ENCODE results near the gene CCL3. TPM values are rescaled to one million over a fixed set of nuclear protein-coding genes. Genes with fewer than 3 reads are reported as not detected.
"Not testable (repeated sequence)": the region's sequence is repeated elsewhere in the genome, so short reads cannot be mapped to it uniquely, and the experiment has no call there.

Gene CCL3
- total RNA-seq, 1 donor from 2014 or later: 2.9 TPM

- H3K9me3 ChIP-seq: no peaks in the 10 kb centered on the region
- H3K36me3 ChIP-seq: no peaks in the 10 kb centered on the region
- intact Hi-C loops (cut with DNase I): no loop called here
- no peak for TF ChIP-seq POLR2A (IDR thresholded peaks at IDR 0.05)
- no peak for TF ChIP-seq CTCF (IDR thresholded peaks at IDR 0.05)
- no peak for TF ChIP-seq POLR2AphosphoS5 (IDR thresholded peaks at IDR 0.05; ENCODE audit: insufficient read depth in 1 of 2, low read depth in 1 of 2)
- DNase-seq (ENCODE audit: extremely low spot score in 2 of 2): no peak
- no peak overlapping the region for H3K27ac ChIP-seq
- no peak overlapping the region for H3K4me3 ChIP-seq
- no peaks in the 10 kb centered on the region for H3K4me1 ChIP-seq
- H3K27me3 ChIP-seq: no peaks in the 10 kb centered on the region
Measured at GRCh38 chr17:36092230-36092629, 2.3 kb upstream of the CCL3 start.

GRCh38 chr17:36089339-36089865 lies 541 bp downstream of the CCL3 start:
- no peak overlapping the region for H3K27ac ChIP-seq
- intact Hi-C loops (cut with DNase I): no loop called here
- DNase-seq (ENCODE audit: extremely low spot score in 2 of 2): no peak
- H3K4me1 ChIP-seq: no peaks in the 10 kb centered on the region
- H3K36me3 ChIP-seq: no peaks in the 10 kb centered on the region
- H3K4me3 ChIP-seq: no peak overlapping the region
- H3K9me3 ChIP-seq: no peaks in the 10 kb centered on the region
- no peaks in the 10 kb centered on the region for H3K27me3 ChIP-seq
- TF ChIP-seq POLR2AphosphoS5 (IDR thresholded peaks at IDR 0.05; ENCODE audit: insufficient read depth in 1 of 2, low read depth in 1 of 2) (no peak), CTCF (IDR thresholded peaks at IDR 0.05) (no peak), POLR2A (IDR thresholded peaks at IDR 0.05) (no peak)

- Histone ChIP-seq H3K27ac (no peak overlapping the region), H3K4me1 (no peaks in the 10 kb centered on the region), H3K27me3 (no peaks in the 10 kb centered on the region), H3K9me3 (no peaks in the 10 kb centered on the region), H3K36me3 (no peaks in the 10 kb centered on the region), H3K4me3 (no peak overlapping the region)
- intact Hi-C loops (cut with DNase I): no loop called here
- TF ChIP-seq POLR2AphosphoS5 (IDR thresholded peaks at IDR 0.05; ENCODE audit: insufficient read depth in 1 of 2, low read depth in 1 of 2) (no peak), CTCF (IDR thresholded peaks at IDR 0.05) (no peak), POLR2A (IDR thresholded peaks at IDR 0.05) (no peak)
- no peak for DNase-seq (ENCODE audit: extremely low spot score in 2 of 2)
Measured at GRCh38 chr17:36088670-36089338, 1.1 kb downstream of the CCL3 start.

- H3K27me3 ChIP-seq; intact Hi-C loops (cut with DNase I): not testable (repeated sequence)
Measured at GRCh38 chr17:36087897-36088572, 1.9 kb downstream of the CCL3 start.

GRCh38 chr17:36087471-36087870 lies 2.5 kb downstream of the CCL3 start:
- H3K4me1 ChIP-seq; DNase-seq (ENCODE audit: extremely low spot score in 2 of 2); H3K9me3 ChIP-seq; H3K27ac ChIP-seq; intact Hi-C loops (cut with DNase I); H3K36me3 ChIP-seq; H3K4me3 ChIP-seq; H3K27me3 ChIP-seq: not testable (repeated sequence)

More at GRCh38 chr17:36087897-36088572, 1.9 kb downstream of the CCL3 start:
- H3K4me1 ChIP-seq; H3K36me3 ChIP-seq; H3K9me3 ChIP-seq; H3K27ac ChIP-seq; H3K4me3 ChIP-seq; DNase-seq (ENCODE audit: extremely low spot score in 2 of 2): not testable (repeated sequence)

- H3K36me3 ChIP-seq: no peaks in the 10 kb centered on the region
- TF ChIP-seq POLR2AphosphoS5 (IDR thresholded peaks at IDR 0.05; ENCODE audit: insufficient read depth in 1 of 2, low read depth in 1 of 2) (no peak), CTCF (IDR thresholded peaks at IDR 0.05) (no peak), POLR2A (IDR thresholded peaks at IDR 0.05) (no peak)
- intact Hi-C loops (cut with DNase I): no loop called here
Measured at GRCh38 chr17:36086791-36087190, 3.2 kb downstream of the CCL3 start.

More at GRCh38 chr17:36086791-36087190, 3.2 kb downstream of the CCL3 start:
- Histone ChIP-seq H3K9me3 (no peaks in the 10 kb centered on the region), H3K27ac (no peak overlapping the region), H3K4me3 (no peak overlapping the region), H3K4me1 (no peaks in the 10 kb centered on the region), H3K27me3 (no peaks in the 10 kb centered on the region)
- DNase-seq (ENCODE audit: extremely low spot score in 2 of 2): no peak
